ENCODE results near the gene BRPF3.

DNA sequence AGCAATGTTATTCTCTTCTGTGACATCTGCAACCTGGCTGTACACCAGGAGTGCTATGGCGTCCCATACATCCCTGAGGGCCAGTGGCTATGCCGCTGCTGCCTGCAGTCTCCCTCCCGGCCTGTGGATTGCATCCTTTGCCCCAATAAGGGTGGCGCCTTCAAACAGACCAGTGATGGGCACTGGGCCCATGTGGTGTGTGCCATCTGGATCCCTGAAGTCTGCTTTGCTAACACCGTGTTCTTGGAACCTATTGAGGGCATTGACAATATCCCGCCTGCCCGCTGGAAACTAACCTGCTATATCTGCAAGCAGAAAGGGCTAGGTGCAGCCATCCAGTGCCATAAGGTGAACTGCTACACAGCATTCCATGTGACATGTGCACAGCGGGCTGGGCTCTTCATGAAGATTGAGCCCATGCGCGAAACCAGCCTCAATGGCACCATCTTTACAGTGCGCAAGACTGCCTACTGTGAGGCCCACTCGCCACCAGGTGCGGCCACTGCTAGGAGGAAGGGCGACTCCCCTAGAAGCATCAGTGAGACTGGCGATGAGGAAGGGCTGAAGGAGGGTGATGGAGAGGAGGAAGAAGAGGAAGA, 4.6 kb downstream of the BRPF3 start:
- TF ChIP-seq, protein P1, sequence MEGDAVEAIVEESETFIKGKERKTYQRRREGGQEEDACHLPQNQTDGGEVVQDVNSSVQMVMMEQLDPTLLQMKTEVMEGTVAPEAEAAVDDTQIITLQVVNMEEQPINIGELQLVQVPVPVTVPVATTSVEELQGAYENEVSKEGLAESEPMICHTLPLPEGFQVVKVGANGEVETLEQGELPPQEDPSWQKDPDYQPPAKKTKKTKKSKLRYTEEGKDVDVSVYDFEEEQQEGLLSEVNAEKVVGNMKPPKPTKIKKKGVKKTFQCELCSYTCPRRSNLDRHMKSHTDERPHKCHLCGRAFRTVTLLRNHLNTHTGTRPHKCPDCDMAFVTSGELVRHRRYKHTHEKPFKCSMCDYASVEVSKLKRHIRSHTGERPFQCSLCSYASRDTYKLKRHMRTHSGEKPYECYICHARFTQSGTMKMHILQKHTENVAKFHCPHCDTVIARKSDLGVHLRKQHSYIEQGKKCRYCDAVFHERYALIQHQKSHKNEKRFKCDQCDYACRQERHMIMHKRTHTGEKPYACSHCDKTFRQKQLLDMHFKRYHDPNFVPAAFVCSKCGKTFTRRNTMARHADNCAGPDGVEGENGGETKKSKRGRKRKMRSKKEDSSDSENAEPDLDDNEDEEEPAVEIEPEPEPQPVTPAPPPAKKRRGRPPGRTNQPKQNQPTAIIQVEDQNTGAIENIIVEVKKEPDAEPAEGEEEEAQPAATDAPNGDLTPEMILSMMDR (IDR thresholded peaks at IDR 0.05) = no peak
- TF ChIP-seq POLR2A (IDR thresholded peaks at IDR 0.05) = no peak
